Activated CD4-positive, alpha-beta T cell treated with anti-CD3 and anti-CD28 coated beads, Interleukin-2, amount 10 ng/mL, durations not matched to agents 7 days and 5 days (primary cell): ENCODE measurements around the gene TUT7. TPM values are rescaled to one million over a fixed set of nuclear protein-coding genes. Genes with fewer than 3 reads are reported as not detected.
"Not testable (repeated sequence)": the region's sequence is repeated elsewhere in the genome, so short reads cannot be mapped to it uniquely, and the experiment has no call there.

ENCODE experiments used
- CTCF ChIA-PET: fragments of 350-600 bp; sonication (Branson Sonifier 250); formaldehyde crosslinking; loops from one replicate; lab custom pipeline; 2021; ENCODE audit warnings: antibody characterized with exemption; lab: Charles Lee
- POLR2A ChIA-PET: fragments of 350-600 bp; sonication (Branson Sonifier 250); formaldehyde crosslinking; loops from one replicate; lab custom pipeline; 2021; ENCODE audit warnings: antibody characterized with exemption; lab: Charles Lee
- DNase-seq: peaks from one replicate; pipeline ENCODE4 v3.0.0-alpha.2; 2020
- H3K27ac Mint-ChIP-seq: one replicate; pipeline ENCODE4 v1.8.0; 2021; ENCODE audit warnings: mild to moderate bottlenecking, moderate library complexity, mixed read lengths
- H3K27me3 Mint-ChIP-seq: one replicate; pipeline ENCODE4 v1.8.0; 2021; ENCODE audit warnings: mixed read lengths
- H3K36me3 Mint-ChIP-seq: one replicate; pipeline ENCODE4 v1.8.0; 2021; ENCODE audit warnings: low read depth, mixed read lengths
- H3K4me1 Mint-ChIP-seq: one replicate; pipeline ENCODE4 v1.8.0; 2021; ENCODE audit warnings: mixed read lengths
- H3K4me3 Mint-ChIP-seq: one replicate; pipeline ENCODE4 v1.8.0; 2021; ENCODE audit warnings: mild to moderate bottlenecking, moderate library complexity, mixed read lengths
- H3K9me3 Mint-ChIP-seq: one replicate; pipeline ENCODE4 v1.8.0; 2021; ENCODE audit warnings: mixed read lengths
- total RNA-seq, 2 experiments: library from RNA; stranded (reverse); gene quantifications; one replicate each; pipeline ENCODE4 v1.2.3, GENCODE V29; 2021

The TUT7 gene
- 10 to 100 TPM; 37.2 to 38.2 TPM for total RNA-seq

GRCh38 chr9:86354011-86354817 is at the start of gene TUT7:
TSS of gene TUT7 (minus strand) at chr9:86354410. CDS start at chr9:86353199, 1,211 bp downstream.
- H3K9me3 Mint-ChIP-seq, result no peaks in the 10 kb centered on the region
- POLR2A ChIA-PET, result no interaction called here
- peak within 1 kb of the TSS; percentile 94 for H3K4me3 Mint-ChIP-seq
- DNase-seq, result peak; percentile 94
- CTCF ChIA-PET, result no interaction called here
- peak within 1 kb of the TSS; percentile 91 for H3K27ac Mint-ChIP-seq
- peaks cover 45% of the 10 kb centered on the region for H3K4me1 Mint-ChIP-seq
- peaks cover 31% of the 10 kb centered on the region for H3K36me3 Mint-ChIP-seq
- H3K27me3 Mint-ChIP-seq, result no peaks in the 10 kb centered on the region

GRCh38 chr9:86402591-86402990 is 48.4 kb upstream of the TUT7 start:
- Mint-ChIP-seq H3K36me3 (no peaks in the 10 kb centered on the region), H3K4me1 (peaks cover 2% of the 10 kb centered on the region), H3K9me3 (no peaks in the 10 kb centered on the region), H3K27me3 (no peaks in the 10 kb centered on the region), H3K4me3 (no peak overlapping the region), H3K27ac (no peak overlapping the region)
- ChIA-PET CTCF (no interaction called here), POLR2A (no interaction called here)
- DNase-seq, result no peak

GRCh38 chr9:86396412-86396811 is 42.2 kb upstream of the TUT7 start:
- H3K27me3 Mint-ChIP-seq, result peaks cover 15% of the 10 kb centered on the region
- H3K4me1 Mint-ChIP-seq, result no peaks in the 10 kb centered on the region
- DNase-seq, result no peak
- no peaks in the 10 kb centered on the region for H3K36me3 Mint-ChIP-seq
- no peaks in the 10 kb centered on the region for H3K9me3 Mint-ChIP-seq
- no peak overlapping the region for H3K4me3 Mint-ChIP-seq
- ChIA-PET CTCF (no interaction called here), POLR2A (no interaction called here)
- H3K27ac Mint-ChIP-seq, result no peak overlapping the region

- POLR2A ChIA-PET, H3K9me3 Mint-ChIP-seq, H3K27ac Mint-ChIP-seq: not testable (repeated sequence)
These were observed 36.0 kb upstream of the TUT7 start for GRCh38 chr9:86390184-86390583.

GRCh38 chr9:86389628-86390027 is 35.4 kb upstream of the TUT7 start:
- H3K4me1 Mint-ChIP-seq, result no peaks in the 10 kb centered on the region
- H3K4me3 Mint-ChIP-seq, result no peak overlapping the region
- POLR2A ChIA-PET, result no interaction called here
- H3K27me3 Mint-ChIP-seq, result peaks cover 27% of the 10 kb centered on the region
- CTCF ChIA-PET, result interaction anchor here (0.6 kb wide), 1 partner anchor 16 kb away, joined by 3 read pairs; no protein-coding TSS in a partner anchor
- no peaks in the 10 kb centered on the region for H3K36me3 Mint-ChIP-seq
- no peak overlapping the region for H3K27ac Mint-ChIP-seq
- H3K9me3 Mint-ChIP-seq, result peaks cover 2% of the 10 kb centered on the region
- no peak for DNase-seq

More at GRCh38 chr9:86390184-86390583, 36.0 kb upstream of the TUT7 start:
- peaks cover 23% of the 10 kb centered on the region for H3K27me3 Mint-ChIP-seq
- CTCF ChIA-PET, H3K4me1 Mint-ChIP-seq, DNase-seq, H3K4me3 Mint-ChIP-seq, H3K36me3 Mint-ChIP-seq: not testable (repeated sequence)

GRCh38 chr9:86387376-86387775 is 33.2 kb upstream of the TUT7 start:
- Mint-ChIP-seq H3K27ac (no peak overlapping the region), H3K4me1 (no peaks in the 10 kb centered on the region), H3K36me3 (no peaks in the 10 kb centered on the region), H3K9me3 (peaks cover 7% of the 10 kb centered on the region), H3K4me3 (no peak overlapping the region), H3K27me3 (peaks cover 25% of the 10 kb centered on the region)
- ChIA-PET POLR2A (no interaction called here), CTCF (no interaction called here)
- DNase-seq, result no peak

- DNase-seq, H3K9me3 Mint-ChIP-seq, POLR2A ChIA-PET, H3K4me1 Mint-ChIP-seq, CTCF ChIA-PET, H3K4me3 Mint-ChIP-seq, H3K27ac Mint-ChIP-seq, H3K36me3 Mint-ChIP-seq: not testable (repeated sequence)
- H3K27me3 Mint-ChIP-seq, result peaks cover 18% of the 10 kb centered on the region
These were observed 28.8 kb upstream of the TUT7 start for GRCh38 chr9:86383000-86383399.

GRCh38 chr9:86376016-86376415 is 21.8 kb upstream of the TUT7 start:
- peaks cover 32% of the 10 kb centered on the region for H3K27me3 Mint-ChIP-seq
- no peak for DNase-seq
- CTCF ChIA-PET, result no interaction called here
- no peaks in the 10 kb centered on the region for H3K4me1 Mint-ChIP-seq
- H3K9me3 Mint-ChIP-seq, result peaks cover 3% of the 10 kb centered on the region
- no peak overlapping the region for H3K27ac Mint-ChIP-seq
- POLR2A ChIA-PET, result no interaction called here
- H3K36me3 Mint-ChIP-seq, result no peaks in the 10 kb centered on the region
- H3K4me3 Mint-ChIP-seq, result no peak overlapping the region

- DNase-seq, result no peak
- Mint-ChIP-seq H3K36me3 (peaks cover 5% of the 10 kb centered on the region), H3K27me3 (peaks cover 32% of the 10 kb centered on the region), H3K27ac (no peak overlapping the region), H3K4me3 (no peak overlapping the region), H3K4me1 (no peaks in the 10 kb centered on the region), H3K9me3 (peaks cover 25% of the 10 kb centered on the region)
- CTCF ChIA-PET, result interaction anchor here (0.6 kb wide), 1 partner anchor 332 kb away, joined by 3 read pairs; no protein-coding TSS in a partner anchor
- POLR2A ChIA-PET, result no interaction called here
These were observed 15.6 kb upstream of the TUT7 start for GRCh38 chr9:86369810-86370209.

- POLR2A ChIA-PET, result no interaction called here
- CTCF ChIA-PET, result no interaction called here
These were observed 14.8 kb upstream of the TUT7 start for GRCh38 chr9:86368871-86369521.

GRCh38 chr9:86361176-86361575 is 7.0 kb upstream of the TUT7 start:
- H3K4me1 Mint-ChIP-seq, result peaks cover 10% of the 10 kb centered on the region
- no peak overlapping the region for H3K27ac Mint-ChIP-seq
- H3K27me3 Mint-ChIP-seq, result peaks cover 5% of the 10 kb centered on the region
- DNase-seq, result no peak
- peaks cover 1% of the 10 kb centered on the region for H3K9me3 Mint-ChIP-seq
- POLR2A ChIA-PET, result no interaction called here
- H3K36me3 Mint-ChIP-seq, result no peaks in the 10 kb centered on the region
- H3K4me3 Mint-ChIP-seq, result no peak overlapping the region
- CTCF ChIA-PET, result no interaction called here

More at GRCh38 chr9:86368871-86369521, 14.8 kb upstream of the TUT7 start:
- no peak overlapping the region for H3K4me3 Mint-ChIP-seq
- DNase-seq, result no peak
- peaks cover 25% of the 10 kb centered on the region for H3K9me3 Mint-ChIP-seq
- peaks cover 5% of the 10 kb centered on the region for H3K36me3 Mint-ChIP-seq
- H3K4me1 Mint-ChIP-seq, result no peaks in the 10 kb centered on the region
- no peak overlapping the region for H3K27ac Mint-ChIP-seq
- H3K27me3 Mint-ChIP-seq, result peaks cover 30% of the 10 kb centered on the region

- Mint-ChIP-seq H3K4me3 (no peak overlapping the region), H3K9me3 (no peaks in the 10 kb centered on the region), H3K4me1 (peaks cover 19% of the 10 kb centered on the region), H3K27me3 (no peaks in the 10 kb centered on the region), H3K36me3 (no peaks in the 10 kb centered on the region), H3K27ac (no peak overlapping the region)
- ChIA-PET CTCF (no interaction called here), POLR2A (no interaction called here)
- no peak for DNase-seq
These were observed 5.1 kb upstream of the TUT7 start for GRCh38 chr9:86359151-86359879.
